PFSK-1 (cell line): ENCODE measurements around the gene DRAM1.

ENCODE experiments used
- FOXP2 ChIP-seq: optimal IDR thresholded peaks from 2 replicates; pipeline ENCODE3; 2011; ENCODE audit warnings: borderline replicate concordance, control low read depth, inconsistent platforms; ENCODE audit not compliant: insufficient read depth; ENCODE audit errors: extremely low read length, extremely low read depth
- POLR2AphosphoS5 ChIP-seq: IDR thresholded peaks from 2 replicates; pipeline ENCODE4 v1.6.1; 2012; ENCODE audit warnings: low read depth, mild to moderate bottlenecking, control low read depth, low read length, moderate library complexity
- SIN3A ChIP-seq: IDR thresholded peaks from 2 replicates; pipeline ENCODE4 v1.6.1; 2012; ENCODE audit warnings: mild to moderate bottlenecking, low read length, moderate library complexity, borderline replicate concordance; ENCODE audit not compliant: insufficient read depth
- TAF1 ChIP-seq: IDR thresholded peaks from 2 replicates; pipeline ENCODE4 v1.6.1; 2012; ENCODE audit warnings: low read length, control low read depth, borderline replicate concordance; ENCODE audit not compliant: insufficient read depth
- TF ChIP-seq, protein P1 (sequence below), 2 experiments: IDR thresholded peaks; 2 replicates each; pipeline versions ENCODE4 v1.6.1 to v1.8.0; 2011 to 2012; ENCODE audit warnings: low read depth in 2 of 2, low read length in 2 of 2, control low read depth in 1 of 2, inconsistent platforms in 1 of 2, mild to moderate bottlenecking in 1 of 2, moderate library complexity in 1 of 2; ENCODE audit not compliant: insufficient read depth in 1 of 2

The DRAM1 gene

DNA sequence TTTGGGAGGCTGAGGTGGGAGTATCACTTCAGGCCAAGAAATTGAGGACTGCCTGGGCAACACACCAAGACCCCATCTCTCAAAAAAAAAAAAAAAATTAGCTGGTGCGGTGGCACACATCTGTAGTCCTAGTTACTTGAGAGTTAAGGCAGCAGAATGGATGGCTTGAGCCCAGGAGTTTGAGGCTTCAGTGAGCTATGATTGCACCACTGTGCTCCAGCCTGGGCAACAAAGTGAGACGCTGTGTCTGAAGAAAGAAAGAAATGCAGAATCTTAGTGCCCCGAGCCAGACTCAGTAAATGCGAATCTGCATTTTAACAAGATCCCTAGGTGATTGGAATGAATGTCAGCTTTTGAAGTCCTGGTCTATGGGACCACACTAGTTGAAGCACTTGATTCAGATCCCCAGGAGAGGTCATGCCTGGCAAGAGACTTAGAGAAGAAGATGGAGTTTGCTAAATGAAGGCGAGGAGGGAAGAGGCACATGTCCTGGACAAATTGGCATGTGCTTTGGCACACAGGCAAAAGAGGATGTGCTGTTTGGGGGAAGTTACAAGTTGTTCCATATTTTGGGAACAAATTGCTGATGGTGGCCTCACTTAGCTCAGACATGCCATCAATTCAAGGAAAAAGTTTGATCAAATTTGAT, 56.6 kb downstream of the DRAM1 start:
- TF ChIP-seq SIN3A: no peak
- no peak for TF ChIP-seq TAF1
- no peak for TF ChIP-seq POLR2AphosphoS5
- TF ChIP-seq, protein P1, sequence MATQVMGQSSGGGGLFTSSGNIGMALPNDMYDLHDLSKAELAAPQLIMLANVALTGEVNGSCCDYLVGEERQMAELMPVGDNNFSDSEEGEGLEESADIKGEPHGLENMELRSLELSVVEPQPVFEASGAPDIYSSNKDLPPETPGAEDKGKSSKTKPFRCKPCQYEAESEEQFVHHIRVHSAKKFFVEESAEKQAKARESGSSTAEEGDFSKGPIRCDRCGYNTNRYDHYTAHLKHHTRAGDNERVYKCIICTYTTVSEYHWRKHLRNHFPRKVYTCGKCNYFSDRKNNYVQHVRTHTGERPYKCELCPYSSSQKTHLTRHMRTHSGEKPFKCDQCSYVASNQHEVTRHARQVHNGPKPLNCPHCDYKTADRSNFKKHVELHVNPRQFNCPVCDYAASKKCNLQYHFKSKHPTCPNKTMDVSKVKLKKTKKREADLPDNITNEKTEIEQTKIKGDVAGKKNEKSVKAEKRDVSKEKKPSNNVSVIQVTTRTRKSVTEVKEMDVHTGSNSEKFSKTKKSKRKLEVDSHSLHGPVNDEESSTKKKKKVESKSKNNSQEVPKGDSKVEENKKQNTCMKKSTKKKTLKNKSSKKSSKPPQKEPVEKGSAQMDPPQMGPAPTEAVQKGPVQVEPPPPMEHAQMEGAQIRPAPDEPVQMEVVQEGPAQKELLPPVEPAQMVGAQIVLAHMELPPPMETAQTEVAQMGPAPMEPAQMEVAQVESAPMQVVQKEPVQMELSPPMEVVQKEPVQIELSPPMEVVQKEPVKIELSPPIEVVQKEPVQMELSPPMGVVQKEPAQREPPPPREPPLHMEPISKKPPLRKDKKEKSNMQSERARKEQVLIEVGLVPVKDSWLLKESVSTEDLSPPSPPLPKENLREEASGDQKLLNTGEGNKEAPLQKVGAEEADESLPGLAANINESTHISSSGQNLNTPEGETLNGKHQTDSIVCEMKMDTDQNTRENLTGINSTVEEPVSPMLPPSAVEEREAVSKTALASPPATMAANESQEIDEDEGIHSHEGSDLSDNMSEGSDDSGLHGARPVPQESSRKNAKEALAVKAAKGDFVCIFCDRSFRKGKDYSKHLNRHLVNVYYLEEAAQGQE (IDR thresholded peaks at IDR 0.05; ENCODE audit: insufficient read depth in 1 of 2, low read depth in 2 of 2, low read length in 2 of 2): no peak
- TF ChIP-seq FOXP2: no peak

DNA sequence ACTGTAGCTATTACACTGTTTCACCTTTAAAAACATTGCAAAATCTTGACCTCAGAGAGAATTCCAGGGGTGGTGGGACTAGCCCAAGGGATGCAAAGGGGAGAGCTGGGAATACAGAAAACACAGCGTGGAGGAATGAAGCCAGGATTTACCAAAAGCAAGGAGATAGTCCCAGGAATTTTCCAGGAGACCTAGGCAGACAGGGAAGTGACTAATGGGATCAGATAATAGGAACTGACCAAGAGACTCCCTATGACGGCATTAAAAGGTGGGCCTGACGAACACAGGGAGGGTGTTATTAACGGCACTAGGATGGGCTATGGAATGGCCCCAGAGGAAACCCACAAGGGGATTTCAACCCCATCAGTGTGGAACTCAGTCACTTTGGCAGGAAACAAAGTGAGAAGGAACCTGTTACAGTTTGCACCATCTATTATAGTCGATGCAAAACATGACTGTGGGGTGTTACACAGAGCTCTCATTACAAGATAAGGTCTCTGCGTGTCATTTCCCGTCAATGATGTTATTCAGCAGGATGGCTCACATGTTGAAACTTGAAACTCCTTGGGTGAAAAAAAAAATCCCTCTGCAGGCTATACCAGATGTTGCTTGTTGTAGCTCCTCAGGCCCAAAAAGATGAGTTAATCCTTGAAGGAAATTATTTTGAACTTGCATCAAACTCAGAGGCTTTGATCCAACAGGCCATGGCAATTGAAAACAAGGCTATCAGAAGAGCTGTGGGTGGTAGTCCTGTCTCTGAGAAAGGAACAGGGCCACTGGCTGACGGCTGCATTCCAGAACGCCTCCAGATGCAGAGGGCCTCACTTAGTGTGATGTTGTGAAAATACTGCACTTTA, 58.7 kb downstream of the DRAM1 start:
- TF ChIP-seq SIN3A (no peak), FOXP2 (no peak), TAF1 (no peak)
- TF ChIP-seq, protein P1 (IDR thresholded peaks at IDR 0.05; ENCODE audit: insufficient read depth in 1 of 2, low read depth in 2 of 2, low read length in 2 of 2): no peak

DNA sequence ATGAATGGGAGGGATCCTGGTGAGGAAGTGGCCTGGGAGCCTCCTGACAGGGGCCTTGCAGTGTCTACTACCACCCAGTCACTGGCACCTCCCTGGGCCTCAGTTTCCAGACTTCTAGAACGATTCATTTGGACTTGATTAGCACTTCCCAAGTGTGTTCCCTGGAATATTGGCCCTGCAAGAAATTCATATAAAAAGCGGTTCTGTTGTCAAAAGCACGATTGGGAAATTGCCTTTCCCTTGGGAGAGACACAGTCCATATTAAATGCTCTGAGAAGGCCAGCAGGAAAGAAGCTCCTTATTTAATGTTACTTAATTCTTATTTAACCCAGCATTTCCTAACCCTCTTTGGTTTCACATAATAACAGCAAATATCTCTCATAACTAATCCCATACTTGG, 61.9 kb downstream of the DRAM1 start:
- TF ChIP-seq FOXP2: no peak
- TF ChIP-seq SIN3A: no peak
- TF ChIP-seq, protein P1 (IDR thresholded peaks at IDR 0.05; ENCODE audit: insufficient read depth in 1 of 2, low read depth in 2 of 2, low read length in 2 of 2): no peak
- no peak for TF ChIP-seq TAF1
- no peak for TF ChIP-seq POLR2AphosphoS5

DNA sequence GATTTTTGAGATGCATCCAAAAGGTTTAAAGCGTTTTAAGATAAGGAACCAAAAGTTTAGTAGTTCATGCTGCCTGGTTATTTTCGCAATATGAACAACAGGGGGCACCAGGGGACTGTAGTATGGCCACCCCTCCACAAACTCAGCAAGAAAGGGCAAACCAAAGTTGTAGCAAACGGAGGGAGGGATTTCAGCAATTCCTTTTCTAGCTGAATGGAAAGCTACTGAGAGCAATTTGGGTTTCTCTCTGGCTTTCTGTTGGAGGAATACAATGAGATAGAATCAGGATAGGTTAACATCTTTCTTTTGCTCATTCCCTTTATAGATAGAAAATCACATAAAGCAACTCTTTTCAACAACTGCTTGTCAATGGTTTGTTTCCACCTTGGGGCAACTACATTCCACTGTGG, 62.5 kb downstream of the DRAM1 start:
- TF ChIP-seq, protein P1 (IDR thresholded peaks at IDR 0.05; ENCODE audit: insufficient read depth in 1 of 2, low read depth in 2 of 2, low read length in 2 of 2): no peak
- TF ChIP-seq FOXP2: no peak
- no peak for TF ChIP-seq POLR2AphosphoS5
